ENCODE measurements around the gene ALAS1.

DNA sequence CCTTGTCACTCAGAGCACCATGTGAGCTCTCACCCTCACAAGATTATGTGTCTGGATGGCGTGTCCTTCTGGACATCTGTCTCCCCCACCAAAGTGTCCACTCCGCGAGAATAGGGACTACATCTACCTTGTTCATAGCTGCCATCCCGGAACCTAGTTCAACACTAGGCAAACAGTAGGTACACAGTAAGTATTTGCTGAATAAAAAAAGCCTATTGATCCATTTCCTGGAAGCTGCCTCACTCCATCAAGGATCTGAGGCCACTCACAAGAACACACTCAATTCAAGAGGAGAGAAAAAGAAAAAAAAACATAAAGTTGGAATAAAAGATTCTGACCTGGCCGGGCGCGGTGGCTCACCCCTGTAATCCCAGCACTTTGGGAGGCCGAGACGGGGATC, 11.2 kb upstream of the ALAS1 start:
- TF ChIP-seq, protein P1, sequence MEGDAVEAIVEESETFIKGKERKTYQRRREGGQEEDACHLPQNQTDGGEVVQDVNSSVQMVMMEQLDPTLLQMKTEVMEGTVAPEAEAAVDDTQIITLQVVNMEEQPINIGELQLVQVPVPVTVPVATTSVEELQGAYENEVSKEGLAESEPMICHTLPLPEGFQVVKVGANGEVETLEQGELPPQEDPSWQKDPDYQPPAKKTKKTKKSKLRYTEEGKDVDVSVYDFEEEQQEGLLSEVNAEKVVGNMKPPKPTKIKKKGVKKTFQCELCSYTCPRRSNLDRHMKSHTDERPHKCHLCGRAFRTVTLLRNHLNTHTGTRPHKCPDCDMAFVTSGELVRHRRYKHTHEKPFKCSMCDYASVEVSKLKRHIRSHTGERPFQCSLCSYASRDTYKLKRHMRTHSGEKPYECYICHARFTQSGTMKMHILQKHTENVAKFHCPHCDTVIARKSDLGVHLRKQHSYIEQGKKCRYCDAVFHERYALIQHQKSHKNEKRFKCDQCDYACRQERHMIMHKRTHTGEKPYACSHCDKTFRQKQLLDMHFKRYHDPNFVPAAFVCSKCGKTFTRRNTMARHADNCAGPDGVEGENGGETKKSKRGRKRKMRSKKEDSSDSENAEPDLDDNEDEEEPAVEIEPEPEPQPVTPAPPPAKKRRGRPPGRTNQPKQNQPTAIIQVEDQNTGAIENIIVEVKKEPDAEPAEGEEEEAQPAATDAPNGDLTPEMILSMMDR (optimal IDR thresholded peaks at IDR 0.05 in 1 of 3, IDR thresholded peaks at IDR 0.05 in 1 of 3, conservative IDR thresholded peaks at IDR 0.05 in 1 of 3; ENCODE audit: extremely low read depth in 1 of 3, insufficient read depth in 2 of 3, low read length in 3 of 3), result no peak
- no peak for TF ChIP-seq EZH2 (IDR thresholded peaks at IDR 0.05; ENCODE audit: low read length)
